ENCODE data around the gene PRPF40A.

The PRPF40A gene

GRCh38 chr2:152693033-152693432, 24.2 kb downstream of the PRPF40A start (continued):
- TF ChIP-seq, protein P1, sequence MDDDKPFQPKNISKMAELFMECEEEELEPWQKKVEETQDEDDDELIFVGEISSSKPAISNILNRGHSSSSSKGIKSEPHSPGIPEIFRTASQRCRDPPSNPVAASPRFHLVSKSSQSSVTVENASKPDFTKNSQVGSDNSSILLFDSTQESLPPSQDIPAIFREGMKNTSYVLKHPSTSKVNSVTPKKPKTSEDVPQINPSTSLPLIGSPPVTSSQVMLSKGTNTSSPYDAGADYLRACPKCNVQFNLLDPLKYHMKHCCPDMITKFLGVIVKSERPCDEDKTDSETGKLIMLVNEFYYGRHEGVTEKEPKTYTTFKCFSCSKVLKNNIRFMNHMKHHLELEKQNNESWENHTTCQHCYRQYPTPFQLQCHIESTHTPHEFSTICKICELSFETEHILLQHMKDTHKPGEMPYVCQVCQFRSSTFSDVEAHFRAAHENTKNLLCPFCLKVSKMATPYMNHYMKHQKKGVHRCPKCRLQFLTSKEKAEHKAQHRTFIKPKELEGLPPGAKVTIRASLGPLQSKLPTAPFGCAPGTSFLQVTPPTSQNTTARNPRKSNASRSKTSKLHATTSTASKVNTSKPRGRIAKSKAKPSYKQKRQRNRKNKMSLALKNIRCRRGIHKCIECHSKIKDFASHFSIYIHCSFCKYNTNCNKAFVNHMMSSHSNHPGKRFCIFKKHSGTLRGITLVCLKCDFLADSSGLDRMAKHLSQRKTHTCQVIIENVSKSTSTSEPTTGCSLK (tag by site-specific recombination; IDR thresholded peaks at IDR 0.05) = no peak
- TF ChIP-seq ZNF521 (tag by site-specific recombination; IDR thresholded peaks at IDR 0.05) (no peak), ZNF837 (tag by site-specific recombination; IDR thresholded peaks at IDR 0.05) (no peak), ZNF23 (tag by site-specific recombination; IDR thresholded peaks at IDR 0.05; ENCODE audit: borderline replicate concordance) (no peak), ZNF677 (tag by site-specific recombination; IDR thresholded peaks at IDR 0.05) (no peak), ZNF473 (tag by site-specific recombination; IDR thresholded peaks at IDR 0.05) (no peak)

- CTCF ChIA-PET = no interaction called here
- H3K27ac ChIP-seq (ENCODE audit: extremely low read depth, low read depth, low read length) = no peak overlapping the region
- H3K4me1 ChIP-seq (ENCODE audit: control insufficient read depth, insufficient read depth, low read length) = no peaks in the 10 kb centered on the region
- no peaks in the 10 kb centered on the region for H3K9me3 ChIP-seq (ENCODE audit: control insufficient read depth, insufficient read depth, low read depth, low read length)
- POLR2A ChIA-PET = no interaction called here
- H3K4me3 ChIP-seq (ENCODE audit: low read depth, low read length) = no peak overlapping the region
- peaks cover 23 to 49% of the 10 kb centered on the region in 2 experiments for H3K36me3 ChIP-seq (ENCODE audit: control insufficient read depth in 2 of 2, insufficient read depth in 1 of 2, low read length in 2 of 2)
- TF ChIP-seq IKZF3 (tag by site-specific recombination; IDR thresholded peaks at IDR 0.05) = no peak
These were observed 30.9 kb downstream of the PRPF40A start for GRCh38 chr2:152686321-152686720.

DNA sequence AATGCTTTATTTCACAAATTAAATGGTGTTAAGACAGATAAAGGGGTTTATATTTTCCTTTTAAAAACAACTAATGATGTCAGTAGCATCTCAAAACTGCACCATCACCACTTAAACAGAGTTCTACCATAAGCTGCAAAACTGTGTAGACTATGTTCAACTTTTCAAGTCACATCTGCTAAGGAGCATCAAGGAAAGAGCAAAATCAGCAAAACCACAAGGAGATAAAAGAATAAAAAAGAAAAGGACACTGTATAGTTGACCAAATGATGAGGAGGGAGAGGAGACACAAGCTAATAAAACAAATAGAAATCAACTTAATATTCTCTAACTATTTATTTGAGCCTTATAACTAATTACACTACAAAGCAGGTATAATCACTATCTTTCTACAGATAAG, 33.9 kb downstream of the PRPF40A start:
- H3K9me3 ChIP-seq (ENCODE audit: control insufficient read depth, insufficient read depth, low read depth, low read length) = no peaks in the 10 kb centered on the region
- TF ChIP-seq, protein P2, sequence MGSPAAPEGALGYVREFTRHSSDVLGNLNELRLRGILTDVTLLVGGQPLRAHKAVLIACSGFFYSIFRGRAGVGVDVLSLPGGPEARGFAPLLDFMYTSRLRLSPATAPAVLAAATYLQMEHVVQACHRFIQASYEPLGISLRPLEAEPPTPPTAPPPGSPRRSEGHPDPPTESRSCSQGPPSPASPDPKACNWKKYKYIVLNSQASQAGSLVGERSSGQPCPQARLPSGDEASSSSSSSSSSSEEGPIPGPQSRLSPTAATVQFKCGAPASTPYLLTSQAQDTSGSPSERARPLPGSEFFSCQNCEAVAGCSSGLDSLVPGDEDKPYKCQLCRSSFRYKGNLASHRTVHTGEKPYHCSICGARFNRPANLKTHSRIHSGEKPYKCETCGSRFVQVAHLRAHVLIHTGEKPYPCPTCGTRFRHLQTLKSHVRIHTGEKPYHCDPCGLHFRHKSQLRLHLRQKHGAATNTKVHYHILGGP (tag by site-specific recombination; IDR thresholded peaks at IDR 0.05) = no peak
- TF ChIP-seq ZNF416 (tag by site-specific recombination; IDR thresholded peaks at IDR 0.05) (no peak), ZNF555 (tag by site-specific recombination; conservative IDR thresholded peaks at IDR 0.05) (no peak), HOXD13 (CRISPR knock-in tag; IDR thresholded peaks at IDR 0.05; ENCODE audit: borderline replicate concordance) (no peak), YY1 (tag by site-specific recombination; IDR thresholded peaks at IDR 0.05) (no peak)
- H3K36me3 ChIP-seq (ENCODE audit: control insufficient read depth in 2 of 2, insufficient read depth in 1 of 2, low read length in 2 of 2) = peaks cover 37 to 64% of the 10 kb centered on the region in 2 experiments
- H3K4me1 ChIP-seq (ENCODE audit: control insufficient read depth, insufficient read depth, low read length) = no peaks in the 10 kb centered on the region
- POLR2A ChIA-PET = interaction anchor here (1.5 kb wide), 1 partner anchor 34 kb away, joined by 6 read pairs; the partner anchor contains the start of gene PRPF40A
- CTCF ChIA-PET = no interaction called here
- no peak overlapping the region for H3K27ac ChIP-seq (ENCODE audit: extremely low read depth, low read depth, low read length)
- no peak overlapping the region for H3K4me3 ChIP-seq (ENCODE audit: low read depth, low read length)

DNA sequence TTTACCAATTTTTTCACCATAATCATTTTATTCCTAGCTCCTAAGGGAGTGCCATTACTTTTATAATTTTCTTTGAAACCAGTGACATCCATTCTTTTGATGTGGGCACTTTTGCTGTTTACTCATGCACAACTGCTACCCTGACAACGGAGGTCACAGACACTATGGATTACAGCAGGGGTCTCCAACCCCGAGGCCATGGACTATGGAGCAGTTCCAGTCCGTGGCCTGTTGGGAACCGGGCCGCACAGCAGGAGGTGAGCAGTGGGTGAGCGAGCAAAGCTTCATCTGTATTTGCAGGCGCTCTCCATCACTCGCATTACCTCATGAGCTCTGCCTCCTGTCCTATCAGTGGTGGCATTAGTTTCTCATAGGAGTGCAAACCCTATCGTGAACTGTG, 34.6 kb downstream of the PRPF40A start:
- Histone ChIP-seq H3K4me3 (ENCODE audit: low read depth, low read length) (no peak overlapping the region), H3K9me3 (ENCODE audit: control insufficient read depth, insufficient read depth, low read depth, low read length) (no peaks in the 10 kb centered on the region), H3K4me1 (ENCODE audit: control insufficient read depth, insufficient read depth, low read length) (no peaks in the 10 kb centered on the region), H3K27ac (ENCODE audit: extremely low read depth, low read depth, low read length) (no peak overlapping the region), H3K36me3 (ENCODE audit: control insufficient read depth in 2 of 2, insufficient read depth in 1 of 2, low read length in 2 of 2) (peaks cover 41 to 58% of the 10 kb centered on the region in 2 experiments)
- CTCF ChIA-PET = interaction anchor here (0.6 kb wide), 1 partner anchor 60 kb away, joined by 3 read pairs; no protein-coding TSS in a partner anchor
- TF ChIP-seq ZNF292 (tag by site-specific recombination; IDR thresholded peaks at IDR 0.05; ENCODE audit: borderline replicate concordance, low read depth) (no peak), ZNF610 (tag by site-specific recombination; IDR thresholded peaks at IDR 0.05; ENCODE audit: borderline replicate concordance) (peak; percentile 83; the same call in 1 of the 2 replicates)
- POLR2A ChIA-PET = interaction anchor here (1.5 kb wide), 1 partner anchor 34 kb away, joined by 6 read pairs; the partner anchor contains the start of gene PRPF40A
